GM12878 (cell line): ENCODE measurements around the gene RPL37.

Experiments used
- CBX3 ChIP-seq: fragments of 200-600 bp; sonication (generic); IDR thresholded peaks from 2 replicates; pipeline ENCODE4 v1.6.1; 2016; ENCODE audit warnings: low read depth, borderline replicate concordance
- ESRRA ChIP-seq: IDR thresholded peaks from 2 replicates; pipeline ENCODE4 v1.6.1; 2012; ENCODE audit warnings: mild to moderate bottlenecking, low read length, improper control_type of control experiment
- EZH2 ChIP-seq: IDR thresholded peaks from 2 replicates; pipeline ENCODE4 v1.6.1; 2012; ENCODE audit warnings: low read depth, mild to moderate bottlenecking, control low read depth, inconsistent platforms, low read length, borderline replicate concordance; ENCODE audit not compliant: control insufficient read depth
- GABPA ChIP-seq: IDR thresholded peaks from 2 replicates; pipeline ENCODE4 v1.6.1; 2014; ENCODE audit warnings: antibody characterized with exemption, low read depth, mild to moderate bottlenecking, inconsistent platforms
- KDM1A ChIP-seq: fragments of 200-600 bp; sonication (generic); IDR thresholded peaks from 2 replicates; pipeline ENCODE4 v1.6.1; 2016; ENCODE audit warnings: borderline replicate concordance
- NFYB ChIP-seq: IDR thresholded peaks from 2 replicates; pipeline ENCODE4 v1.6.1; 2011; ENCODE audit warnings: low read depth, mild to moderate bottlenecking, low read length, improper control_type of control experiment, moderate library complexity; ENCODE audit not compliant: insufficient read depth
- POLR2AphosphoS5 ChIP-seq: IDR thresholded peaks from 2 replicates; pipeline ENCODE4 v1.6.1; 2011; ENCODE audit warnings: mild to moderate bottlenecking, low read length, inconsistent platforms
- RAD21 ChIP-seq: IDR thresholded peaks from 2 replicates; pipeline ENCODE4 v1.6.1; 2011; ENCODE audit warnings: mild to moderate bottlenecking, low read depth, low read length, moderate library complexity; ENCODE audit not compliant: insufficient read depth
- SUZ12 ChIP-seq: fragments of 200-600 bp; sonication (generic); IDR thresholded peaks from one replicate; pipeline ENCODE4 v1.6.1; 2018; ENCODE audit warnings: antibody characterized with exemption, mild to moderate bottlenecking; ENCODE audit not compliant: unreplicated experiment
- ZSCAN29 ChIP-seq: fragments of 450-650 bp; IDR thresholded peaks from 2 replicates; pipeline ENCODE4 v1.6.1; 2017; ENCODE audit warnings: mild to moderate bottlenecking, moderate library complexity
- TF ChIP-seq, protein P1 (sequence below), 3 experiments: IDR thresholded peaks in 2 of 3; conservative IDR thresholded peaks in 1 of 3; 2 replicates each; pipeline ENCODE4 v1.5.1; 2011; ENCODE audit warnings: low read depth in 3 of 3, low read length in 3 of 3, mild to moderate bottlenecking in 3 of 3, control low read depth in 2 of 3, moderate library complexity in 2 of 3, inconsistent platforms in 1 of 3, mixed read lengths in 1 of 3; ENCODE audit not compliant: control insufficient read depth in 2 of 3, insufficient read depth in 1 of 3; ENCODE audit errors: extremely low read depth in 1 of 3
- TF ChIP-seq, protein P2 (sequence below): fragments of 450-650 bp; IDR thresholded peaks from 2 replicates; pipeline ENCODE4 v1.6.1; 2018; ENCODE audit warnings: mild to moderate bottlenecking, low read depth, moderate library complexity; ENCODE audit not compliant: partially characterized antibody
- TF ChIP-seq, protein P3 (sequence below): fragments of 450-650 bp; IDR thresholded peaks from 2 replicates; pipeline ENCODE4 v1.6.1; 2016; ENCODE audit warnings: mild to moderate bottlenecking, moderate library complexity, borderline replicate concordance

DNA sequence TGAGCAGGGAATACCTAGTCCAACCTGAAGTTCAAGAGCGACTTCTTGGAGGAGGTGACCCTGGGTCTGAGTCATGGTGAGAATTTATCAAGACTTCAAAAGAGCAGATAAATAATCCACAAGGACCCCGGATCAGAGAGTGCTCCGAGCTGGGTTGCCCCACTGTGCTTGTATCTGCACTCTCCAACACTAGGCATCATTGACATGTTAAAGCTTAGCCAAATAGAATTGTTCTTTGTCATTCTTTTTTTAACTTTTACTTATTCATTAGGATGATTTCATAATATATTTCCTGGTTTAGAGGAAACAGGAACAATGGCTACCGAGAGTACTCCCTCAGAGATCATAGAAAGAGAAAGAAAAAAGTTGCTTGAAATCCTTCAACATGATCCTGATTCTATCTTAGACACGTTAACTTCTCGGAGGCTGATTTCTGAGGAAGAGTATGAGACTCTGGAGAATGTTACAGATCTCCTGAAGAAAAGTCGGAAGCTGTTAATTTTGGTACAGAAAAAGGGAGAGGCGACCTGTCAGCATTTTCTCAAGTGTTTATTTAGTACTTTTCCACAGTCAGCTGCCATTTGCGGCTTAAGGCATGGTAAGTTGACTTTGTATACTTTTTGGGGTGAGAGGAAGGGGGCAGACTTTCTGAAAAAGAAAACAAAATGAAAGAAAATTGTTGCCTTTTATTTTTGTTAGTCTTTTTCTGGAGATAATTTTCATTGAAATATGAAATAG, 6.2 kb upstream of the RPL37 start, which contains the start of gene CARD6:
- TF ChIP-seq, protein P1, sequence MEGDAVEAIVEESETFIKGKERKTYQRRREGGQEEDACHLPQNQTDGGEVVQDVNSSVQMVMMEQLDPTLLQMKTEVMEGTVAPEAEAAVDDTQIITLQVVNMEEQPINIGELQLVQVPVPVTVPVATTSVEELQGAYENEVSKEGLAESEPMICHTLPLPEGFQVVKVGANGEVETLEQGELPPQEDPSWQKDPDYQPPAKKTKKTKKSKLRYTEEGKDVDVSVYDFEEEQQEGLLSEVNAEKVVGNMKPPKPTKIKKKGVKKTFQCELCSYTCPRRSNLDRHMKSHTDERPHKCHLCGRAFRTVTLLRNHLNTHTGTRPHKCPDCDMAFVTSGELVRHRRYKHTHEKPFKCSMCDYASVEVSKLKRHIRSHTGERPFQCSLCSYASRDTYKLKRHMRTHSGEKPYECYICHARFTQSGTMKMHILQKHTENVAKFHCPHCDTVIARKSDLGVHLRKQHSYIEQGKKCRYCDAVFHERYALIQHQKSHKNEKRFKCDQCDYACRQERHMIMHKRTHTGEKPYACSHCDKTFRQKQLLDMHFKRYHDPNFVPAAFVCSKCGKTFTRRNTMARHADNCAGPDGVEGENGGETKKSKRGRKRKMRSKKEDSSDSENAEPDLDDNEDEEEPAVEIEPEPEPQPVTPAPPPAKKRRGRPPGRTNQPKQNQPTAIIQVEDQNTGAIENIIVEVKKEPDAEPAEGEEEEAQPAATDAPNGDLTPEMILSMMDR (IDR thresholded peaks at IDR 0.05 in 2 of 3, conservative IDR thresholded peaks at IDR 0.05 in 1 of 3; ENCODE audit: control insufficient read depth in 2 of 3, extremely low read depth in 1 of 3, insufficient read depth in 1 of 3, low read depth in 3 of 3, low read length in 3 of 3), result no peak
- TF ChIP-seq CBX3 (no peak), ESRRA (no peak), SUZ12 (no peak), ZSCAN29 (no peak), NFYB (no peak), POLR2AphosphoS5 (no peak), EZH2 (no peak), GABPA (no peak), RAD21 (no peak), KDM1A (no peak)
- TF ChIP-seq, protein P2, sequence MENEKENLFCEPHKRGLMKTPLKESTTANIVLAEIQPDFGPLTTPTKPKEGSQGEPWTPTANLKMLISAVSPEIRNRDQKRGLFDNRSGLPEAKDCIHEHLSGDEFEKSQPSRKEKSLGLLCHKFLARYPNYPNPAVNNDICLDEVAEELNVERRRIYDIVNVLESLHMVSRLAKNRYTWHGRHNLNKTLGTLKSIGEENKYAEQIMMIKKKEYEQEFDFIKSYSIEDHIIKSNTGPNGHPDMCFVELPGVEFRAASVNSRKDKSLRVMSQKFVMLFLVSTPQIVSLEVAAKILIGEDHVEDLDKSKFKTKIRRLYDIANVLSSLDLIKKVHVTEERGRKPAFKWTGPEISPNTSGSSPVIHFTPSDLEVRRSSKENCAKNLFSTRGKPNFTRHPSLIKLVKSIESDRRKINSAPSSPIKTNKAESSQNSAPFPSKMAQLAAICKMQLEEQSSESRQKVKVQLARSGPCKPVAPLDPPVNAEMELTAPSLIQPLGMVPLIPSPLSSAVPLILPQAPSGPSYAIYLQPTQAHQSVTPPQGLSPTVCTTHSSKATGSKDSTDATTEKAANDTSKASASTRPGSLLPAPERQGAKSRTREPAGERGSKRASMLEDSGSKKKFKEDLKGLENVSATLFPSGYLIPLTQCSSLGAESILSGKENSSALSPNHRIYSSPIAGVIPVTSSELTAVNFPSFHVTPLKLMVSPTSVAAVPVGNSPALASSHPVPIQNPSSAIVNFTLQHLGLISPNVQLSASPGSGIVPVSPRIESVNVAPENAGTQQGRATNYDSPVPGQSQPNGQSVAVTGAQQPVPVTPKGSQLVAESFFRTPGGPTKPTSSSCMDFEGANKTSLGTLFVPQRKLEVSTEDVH, result no peak
- TF ChIP-seq, protein P3, sequence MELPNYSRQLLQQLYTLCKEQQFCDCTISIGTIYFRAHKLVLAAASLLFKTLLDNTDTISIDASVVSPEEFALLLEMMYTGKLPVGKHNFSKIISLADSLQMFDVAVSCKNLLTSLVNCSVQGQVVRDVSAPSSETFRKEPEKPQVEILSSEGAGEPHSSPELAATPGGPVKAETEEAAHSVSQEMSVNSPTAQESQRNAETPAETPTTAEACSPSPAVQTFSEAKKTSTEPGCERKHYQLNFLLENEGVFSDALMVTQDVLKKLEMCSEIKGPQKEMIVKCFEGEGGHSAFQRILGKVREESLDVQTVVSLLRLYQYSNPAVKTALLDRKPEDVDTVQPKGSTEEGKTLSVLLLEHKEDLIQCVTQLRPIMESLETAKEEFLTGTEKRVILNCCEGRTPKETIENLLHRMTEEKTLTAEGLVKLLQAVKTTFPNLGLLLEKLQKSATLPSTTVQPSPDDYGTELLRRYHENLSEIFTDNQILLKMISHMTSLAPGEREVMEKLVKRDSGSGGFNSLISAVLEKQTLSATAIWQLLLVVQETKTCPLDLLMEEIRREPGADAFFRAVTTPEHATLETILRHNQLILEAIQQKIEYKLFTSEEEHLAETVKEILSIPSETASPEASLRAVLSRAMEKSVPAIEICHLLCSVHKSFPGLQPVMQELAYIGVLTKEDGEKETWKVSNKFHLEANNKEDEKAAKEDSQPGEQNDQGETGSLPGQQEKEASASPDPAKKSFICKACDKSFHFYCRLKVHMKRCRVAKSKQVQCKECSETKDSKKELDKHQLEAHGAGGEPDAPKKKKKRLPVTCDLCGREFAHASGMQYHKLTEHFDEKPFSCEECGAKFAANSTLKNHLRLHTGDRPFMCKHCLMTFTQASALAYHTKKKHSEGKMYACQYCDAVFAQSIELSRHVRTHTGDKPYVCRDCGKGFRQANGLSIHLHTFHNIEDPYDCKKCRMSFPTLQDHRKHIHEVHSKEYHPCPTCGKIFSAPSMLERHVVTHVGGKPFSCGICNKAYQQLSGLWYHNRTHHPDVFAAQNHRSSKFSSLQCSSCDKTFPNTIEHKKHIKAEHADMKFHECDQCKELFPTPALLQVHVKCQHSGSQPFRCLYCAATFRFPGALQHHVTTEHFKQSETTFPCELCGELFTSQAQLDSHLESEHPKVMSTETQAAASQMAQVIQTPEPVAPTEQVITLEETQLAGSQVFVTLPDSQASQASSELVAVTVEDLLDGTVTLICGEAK, result no peak
